Measurements from ENCODE around the gene PRKCE. TPM values are rescaled to one million over a fixed set of nuclear protein-coding genes. Genes with fewer than 3 reads are reported as not detected.

PRKCE gene
- total and polyA plus RNA-seq, 2 donors (not counting 3 experiments of a cell fraction or from before 2014, with no cell fraction given): 27.9 to 33.9 TPM

DNA sequence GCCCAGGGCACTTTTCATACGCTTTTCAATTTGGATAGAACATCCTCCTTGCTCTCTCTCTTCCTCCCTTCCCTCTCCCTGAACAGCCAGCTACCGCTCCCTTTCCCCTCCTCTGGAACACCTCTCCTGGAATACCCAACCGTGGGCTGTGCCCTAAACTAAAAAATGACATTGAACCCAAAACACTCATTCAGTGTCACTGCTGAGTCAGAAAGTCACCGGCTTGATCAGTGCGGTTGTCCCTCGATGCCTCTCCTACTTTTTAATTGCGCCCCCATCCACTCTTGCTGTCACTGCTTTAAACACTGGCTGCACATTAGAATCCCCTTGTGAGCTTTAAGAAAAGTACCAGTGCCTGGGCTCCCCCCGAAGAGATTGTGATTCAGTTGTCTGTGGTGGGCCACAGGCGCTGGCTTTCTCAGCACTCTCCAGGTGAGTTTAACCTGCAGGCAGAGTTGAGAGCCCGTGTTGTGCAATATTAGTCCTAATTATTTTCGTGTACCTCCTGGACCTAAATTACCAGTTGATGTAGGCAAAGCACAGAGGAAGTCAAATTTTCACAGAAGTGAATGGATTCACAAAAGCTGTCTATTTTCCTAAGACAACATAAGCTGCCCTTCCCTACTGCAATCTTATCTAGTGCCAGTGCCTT, 302.0 kb downstream of the PRKCE start:
- intact Hi-C loops (cut with micrococcal nuclease): no loop called here
- ChIA-PET POLR2A (no interaction called here), CTCF (interaction anchor here (1.2 to 1.4 kb wide), 3 partner anchors 9 to 40 kb away, joined by 4 to 5 read pairs (median 4); no protein-coding TSS in a partner anchor)
- Histone ChIP-seq H3K4me2 (ENCODE audit: insufficient read depth, low read length) (no peak overlapping the region), H3K27ac (ENCODE audit: insufficient read depth, low read depth, low read length) (no peak overlapping the region), H3K4me3 (replicated peaks in 1 of 3; ENCODE audit: insufficient read depth in 1 of 3, low read depth in 1 of 3, low read length in 3 of 3) (no peak overlapping the region), H4K20me1 (replicated peaks; ENCODE audit: control insufficient read depth, extremely low read depth, insufficient read depth, low read length) (no peaks in the 10 kb centered on the region), H3K9me1 (replicated peaks; ENCODE audit: control insufficient read depth, extremely low read depth, insufficient read depth, low read length) (no peaks in the 10 kb centered on the region), H3K9me3 (replicated peaks; ENCODE audit: control insufficient read depth, insufficient read depth, low read length) (no peaks in the 10 kb centered on the region), H3K9ac (replicated peaks; ENCODE audit: extremely low read depth, insufficient read depth, low read length) (no peak overlapping the region), H3K27me3 (ENCODE audit: control insufficient read depth in 2 of 2, insufficient read depth in 2 of 2, low read length in 2 of 2) (no peaks in the 10 kb centered on the region), H2AFZ (ENCODE audit: low read depth, low read length) (no peak overlapping the region), H3K79me2 (ENCODE audit: control insufficient read depth, insufficient read depth, low read length) (no peaks in the 10 kb centered on the region), H3K36me3 (ENCODE audit: control insufficient read depth in 2 of 2, extremely low read depth in 1 of 2, insufficient read depth in 2 of 2, low read length in 2 of 2) (no peaks in the 10 kb centered on the region), H3K4me1 (ENCODE audit: control insufficient read depth, extremely low read depth, insufficient read depth, low read length) (no peaks in the 10 kb centered on the region)
- DNase-seq (ENCODE audit: low read depth, low spot score): no peak
- FAIRE-seq: no peak
- no TSS peak for BruUV-seq (replicated peaks)
- TF ChIP-seq POLR2A (IDR thresholded peaks at IDR 0.05; ENCODE audit: low read depth, low read length): no peak
- no peak for TF ChIP-seq POLR2AphosphoS5 (IDR thresholded peaks at IDR 0.05; ENCODE audit: insufficient read depth, low read depth, low read length)
- TF ChIP-seq EZH2 (IDR thresholded peaks at IDR 0.05; ENCODE audit: borderline replicate concordance, low read depth, low read length, severe bottlenecking): no peak
- TF ChIP-seq JUN (IDR thresholded peaks at IDR 0.05; ENCODE audit: borderline replicate concordance, insufficient read depth, insufficient read length, low read depth): no peak
- no peak for TF ChIP-seq FOS (IDR thresholded peaks at IDR 0.05; ENCODE audit: borderline replicate concordance, insufficient read depth, low read length)
- TF ChIP-seq, protein P1, sequence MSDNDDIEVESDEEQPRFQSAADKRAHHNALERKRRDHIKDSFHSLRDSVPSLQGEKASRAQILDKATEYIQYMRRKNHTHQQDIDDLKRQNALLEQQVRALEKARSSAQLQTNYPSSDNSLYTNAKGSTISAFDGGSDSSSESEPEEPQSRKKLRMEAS (IDR thresholded peaks at IDR 0.05; ENCODE audit: insufficient read depth, insufficient read length): no peak
- TF ChIP-seq, protein P2, sequence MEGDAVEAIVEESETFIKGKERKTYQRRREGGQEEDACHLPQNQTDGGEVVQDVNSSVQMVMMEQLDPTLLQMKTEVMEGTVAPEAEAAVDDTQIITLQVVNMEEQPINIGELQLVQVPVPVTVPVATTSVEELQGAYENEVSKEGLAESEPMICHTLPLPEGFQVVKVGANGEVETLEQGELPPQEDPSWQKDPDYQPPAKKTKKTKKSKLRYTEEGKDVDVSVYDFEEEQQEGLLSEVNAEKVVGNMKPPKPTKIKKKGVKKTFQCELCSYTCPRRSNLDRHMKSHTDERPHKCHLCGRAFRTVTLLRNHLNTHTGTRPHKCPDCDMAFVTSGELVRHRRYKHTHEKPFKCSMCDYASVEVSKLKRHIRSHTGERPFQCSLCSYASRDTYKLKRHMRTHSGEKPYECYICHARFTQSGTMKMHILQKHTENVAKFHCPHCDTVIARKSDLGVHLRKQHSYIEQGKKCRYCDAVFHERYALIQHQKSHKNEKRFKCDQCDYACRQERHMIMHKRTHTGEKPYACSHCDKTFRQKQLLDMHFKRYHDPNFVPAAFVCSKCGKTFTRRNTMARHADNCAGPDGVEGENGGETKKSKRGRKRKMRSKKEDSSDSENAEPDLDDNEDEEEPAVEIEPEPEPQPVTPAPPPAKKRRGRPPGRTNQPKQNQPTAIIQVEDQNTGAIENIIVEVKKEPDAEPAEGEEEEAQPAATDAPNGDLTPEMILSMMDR (IDR thresholded peaks at IDR 0.05; ENCODE audit: extremely low read depth in 1 of 2, insufficient read depth in 1 of 2, low read depth in 1 of 2, low read length in 2 of 2): no peak
- TF ChIP-seq MYC (IDR thresholded peaks at IDR 0.05; ENCODE audit: low read depth, low read length): no peak
- TF ChIP-seq GATA2 (IDR thresholded peaks at IDR 0.05; ENCODE audit: insufficient read depth, insufficient read length, low read depth, low read length): no peak
- dilution Hi-C loops (cut with MboI; ENCODE audit: extremely low pct_ligation_motif_present, low sequenced_read_pairs): no loop called here
